Coronary artery (tissue), 2 donors: ENCODE measurements around the gene CORO6.

ENCODE experiments used
- DNase-seq: peaks from one replicate; pipeline ENCODE4 v3.0.0-alpha.2; 2017; ENCODE audit warnings: low spot score
- H3K27ac ChIP-seq, 2 donors: fragments of 200-600 bp; sonication (generic); one replicate each; pipeline ENCODE4 v1.5.1; 2016 to 2019
- H3K4me3 ChIP-seq: fragments of 200-600 bp; sonication (generic); 2 replicates; pipeline ENCODE4 v1.5.1; 2016; ENCODE audit warnings: mild to moderate bottlenecking, moderate library complexity
- TF ChIP-seq, protein P1 (sequence below): fragments of 200-600 bp; sonication (generic); IDR thresholded peaks from one replicate; pipeline ENCODE4 v1.5.1; 2019; ENCODE audit warnings: antibody characterized with exemption

The CORO6 gene

DNA sequence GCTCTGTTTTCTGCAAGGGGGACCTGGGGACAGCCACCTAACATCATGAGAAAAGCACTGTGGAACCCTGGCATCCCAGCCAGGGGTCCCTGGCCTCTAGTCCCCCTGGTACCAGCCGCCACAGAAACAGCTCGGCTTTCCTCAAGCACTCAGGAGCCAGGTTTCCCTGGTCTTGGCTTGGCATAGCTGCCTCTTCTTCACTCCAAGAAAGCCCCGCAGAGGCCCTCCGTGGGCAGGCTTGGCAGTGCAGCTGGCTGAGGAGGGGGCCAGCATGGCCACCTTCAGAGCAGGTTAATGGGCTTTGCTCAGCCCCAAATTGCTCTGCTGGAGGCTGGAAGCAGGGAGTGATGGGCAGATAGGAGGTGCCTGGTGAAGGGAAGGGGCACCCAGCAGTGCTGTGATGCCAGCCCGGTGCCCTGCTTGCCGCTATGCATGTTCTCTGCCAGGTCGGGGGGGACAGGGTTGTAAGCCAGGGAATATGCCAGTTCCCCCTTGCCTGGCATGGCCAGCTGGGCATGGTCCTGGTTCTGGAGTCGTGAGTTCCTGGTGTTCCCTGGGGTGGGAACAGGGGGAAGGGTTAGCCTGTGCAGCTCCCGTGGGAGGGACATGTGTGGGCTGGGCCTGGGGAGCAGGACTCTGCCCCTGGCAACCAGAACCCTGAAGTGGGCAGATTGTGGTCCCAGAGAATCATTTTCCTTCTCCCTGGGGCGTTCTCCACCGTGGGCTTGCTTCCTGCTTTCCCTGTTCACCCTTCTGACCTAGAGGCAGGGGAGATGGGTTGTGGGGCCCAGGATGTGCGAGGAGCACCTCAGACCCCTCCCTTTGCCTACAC lies 26.6 kb downstream of the CORO6 start:
- TF ChIP-seq, protein P1, sequence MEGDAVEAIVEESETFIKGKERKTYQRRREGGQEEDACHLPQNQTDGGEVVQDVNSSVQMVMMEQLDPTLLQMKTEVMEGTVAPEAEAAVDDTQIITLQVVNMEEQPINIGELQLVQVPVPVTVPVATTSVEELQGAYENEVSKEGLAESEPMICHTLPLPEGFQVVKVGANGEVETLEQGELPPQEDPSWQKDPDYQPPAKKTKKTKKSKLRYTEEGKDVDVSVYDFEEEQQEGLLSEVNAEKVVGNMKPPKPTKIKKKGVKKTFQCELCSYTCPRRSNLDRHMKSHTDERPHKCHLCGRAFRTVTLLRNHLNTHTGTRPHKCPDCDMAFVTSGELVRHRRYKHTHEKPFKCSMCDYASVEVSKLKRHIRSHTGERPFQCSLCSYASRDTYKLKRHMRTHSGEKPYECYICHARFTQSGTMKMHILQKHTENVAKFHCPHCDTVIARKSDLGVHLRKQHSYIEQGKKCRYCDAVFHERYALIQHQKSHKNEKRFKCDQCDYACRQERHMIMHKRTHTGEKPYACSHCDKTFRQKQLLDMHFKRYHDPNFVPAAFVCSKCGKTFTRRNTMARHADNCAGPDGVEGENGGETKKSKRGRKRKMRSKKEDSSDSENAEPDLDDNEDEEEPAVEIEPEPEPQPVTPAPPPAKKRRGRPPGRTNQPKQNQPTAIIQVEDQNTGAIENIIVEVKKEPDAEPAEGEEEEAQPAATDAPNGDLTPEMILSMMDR = no peak
- DNase-seq = no peak
- Histone ChIP-seq H3K27ac (peak overlapping the region in 1 of 2 donors; percentile 28), H3K4me3 (no peak overlapping the region)

DNA sequence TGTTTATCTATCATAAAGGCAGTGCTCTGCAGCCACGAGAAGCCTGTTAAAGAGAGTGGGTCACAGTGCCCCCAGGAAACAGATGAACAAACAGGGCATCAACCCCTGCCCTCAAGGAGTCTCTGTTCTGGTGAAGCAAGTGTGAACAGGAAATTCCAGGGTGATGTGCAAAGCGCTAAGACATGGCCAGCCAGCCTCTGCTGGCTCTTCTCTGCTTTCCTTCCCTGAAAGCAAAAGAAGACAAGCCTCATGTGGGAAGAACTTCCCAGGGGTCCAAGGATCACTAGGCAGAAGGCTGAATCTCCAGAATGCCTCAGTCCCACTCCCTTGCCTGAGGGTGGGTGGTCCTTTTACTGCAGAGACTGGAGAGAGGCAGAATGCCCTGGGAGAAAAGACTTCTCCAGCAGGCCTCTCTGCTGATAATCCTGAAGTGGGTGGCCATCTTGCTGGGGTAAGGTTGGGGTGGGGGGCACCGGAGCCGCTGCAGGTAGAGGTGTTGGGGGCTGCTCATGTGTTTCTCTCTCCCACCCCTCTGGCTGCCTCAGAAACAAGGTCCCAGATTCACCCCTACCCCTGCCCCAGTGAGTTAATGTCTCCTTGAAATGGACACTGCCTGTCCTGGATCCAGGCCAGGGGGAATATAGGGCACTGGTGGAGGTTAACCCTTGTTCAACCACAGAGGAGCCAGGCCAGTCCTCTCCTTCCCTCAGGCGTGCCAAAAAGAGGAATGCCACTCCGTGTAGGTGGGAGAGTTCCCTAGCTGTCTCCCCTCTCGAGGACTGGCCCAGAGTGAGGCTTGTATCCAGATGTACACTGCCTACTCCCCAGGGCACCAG lies 27.4 kb downstream of the CORO6 start:
- Histone ChIP-seq H3K27ac (peak overlapping the region in 1 of 2 donors; percentile 10), H3K4me3 (no peak overlapping the region)
- TF ChIP-seq, protein P1 = no peak
- no peak for DNase-seq

DNA sequence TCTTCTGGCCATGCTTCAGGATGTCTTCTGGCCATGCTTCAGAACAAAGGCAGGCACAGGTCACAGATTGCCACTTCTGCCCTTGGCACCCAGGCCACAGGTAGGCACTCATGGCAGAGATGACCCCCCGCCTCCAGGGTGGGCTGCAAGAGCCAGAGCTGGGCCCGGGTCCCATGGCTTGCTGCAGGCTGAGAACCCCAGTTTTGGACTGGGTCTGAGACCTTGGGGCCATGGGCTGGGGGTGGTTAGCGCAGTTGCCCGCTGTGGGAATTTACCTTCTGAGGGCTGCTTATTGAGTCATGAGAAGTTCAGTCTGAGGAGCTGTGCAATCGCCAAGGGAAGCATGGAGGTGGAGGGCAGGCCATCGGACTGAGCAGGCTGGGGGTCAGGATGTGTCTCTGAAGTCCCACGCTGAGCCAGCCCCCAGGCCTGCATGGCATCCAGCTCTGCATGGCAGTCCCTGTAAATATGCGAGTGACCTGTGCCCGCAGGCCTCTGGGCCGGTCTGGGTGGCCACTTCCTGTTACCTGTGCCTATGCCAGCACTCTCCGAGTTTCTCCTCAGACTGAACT lies 28.1 kb downstream of the CORO6 start:
- TF ChIP-seq, protein P1 = no peak
- Histone ChIP-seq H3K4me3 (no peak overlapping the region), H3K27ac (no peak overlapping the region)
- no peak for DNase-seq

DNA sequence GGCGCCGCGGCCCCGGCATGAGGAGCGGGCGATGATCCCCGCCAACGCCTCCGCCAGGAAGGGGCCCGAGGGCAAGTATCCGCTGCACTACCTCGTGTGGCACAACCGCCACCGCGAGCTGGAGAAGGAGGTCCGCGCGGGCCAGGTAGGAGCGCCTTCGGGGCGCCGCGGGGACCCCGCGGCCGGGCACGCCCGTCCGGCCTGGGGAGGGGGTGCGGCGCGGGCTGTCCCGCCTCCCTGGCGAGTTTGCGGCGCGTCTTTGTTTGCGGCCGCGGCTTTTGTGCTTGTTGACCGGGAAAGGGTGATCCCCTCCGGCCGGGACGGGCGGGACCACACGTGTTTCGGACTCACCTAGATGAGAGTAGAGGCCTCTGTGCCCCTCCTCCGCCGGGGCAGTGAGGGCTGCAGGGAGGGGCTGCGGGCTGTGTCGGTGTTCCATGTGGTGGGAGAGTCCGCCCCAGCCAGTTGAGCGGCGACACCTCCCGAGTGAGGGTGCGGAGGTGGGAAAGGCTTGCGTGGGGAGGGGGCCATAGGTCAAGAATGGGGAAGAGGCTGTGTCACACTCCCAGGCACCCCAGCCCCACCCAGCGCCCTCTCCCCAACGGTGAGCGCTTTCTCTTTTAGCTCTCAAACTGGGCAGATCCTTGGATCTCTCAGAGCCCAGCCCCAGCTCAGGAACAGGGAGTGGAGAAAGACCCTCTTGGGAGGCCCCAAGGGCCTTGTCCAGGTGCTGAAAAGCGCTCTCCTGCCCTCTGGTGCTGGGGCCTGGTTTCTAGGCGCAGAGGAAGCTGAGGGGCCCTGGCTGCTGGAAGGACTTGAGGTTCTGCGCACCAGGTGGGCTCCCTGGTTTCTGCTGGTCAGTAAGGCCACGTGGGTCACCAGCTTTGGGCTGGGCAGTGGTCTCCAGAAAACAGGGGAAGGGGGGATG lies 28.9 kb downstream of the CORO6 start:
- TF ChIP-seq, protein P1 = no peak
- no peak for DNase-seq
- peak overlapping the region; percentile 99 for H3K4me3 ChIP-seq
- H3K27ac ChIP-seq = peak overlapping the region in 1 of 2 donors; percentile 96

DNA sequence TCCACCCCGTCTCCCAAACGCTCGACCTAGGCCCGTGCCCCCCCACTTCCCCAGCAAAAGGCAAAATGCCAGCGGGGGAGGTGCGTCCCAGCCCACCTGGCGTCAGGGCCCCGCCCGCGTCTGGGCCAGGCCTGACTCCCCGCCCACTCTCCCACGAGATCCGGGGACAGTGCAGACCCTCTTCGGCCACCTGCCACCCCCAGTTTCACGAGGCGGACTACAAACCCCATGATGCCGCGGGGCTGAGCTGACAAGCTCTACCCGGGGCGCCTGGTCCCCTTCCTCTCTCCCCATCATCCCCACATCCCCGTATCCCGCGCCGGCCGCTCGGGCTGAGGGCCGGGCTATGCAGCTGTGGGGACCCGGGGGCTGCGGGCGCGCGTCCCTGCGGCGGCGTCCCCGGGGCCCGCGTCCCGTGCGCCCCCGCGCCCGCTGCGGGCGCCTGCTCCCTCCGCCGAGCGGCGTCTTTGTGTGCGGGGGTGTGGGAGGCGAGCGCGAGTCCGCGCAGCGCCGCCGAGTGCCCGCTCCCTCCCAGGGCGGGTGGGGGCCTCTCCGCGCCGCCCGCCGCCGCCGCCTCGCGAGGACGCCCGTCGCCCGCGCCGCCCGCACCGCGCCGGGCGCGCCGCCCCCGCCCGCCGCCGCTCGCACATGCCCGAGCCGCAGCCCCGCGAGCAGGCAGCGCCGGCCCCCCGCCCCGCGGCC lies 29.7 kb downstream of the CORO6 start, which contains the start of gene ANKRD13B:
Gene ANKRD13B, plus strand, starts transcription at position 283 of the 702 bp plus-strand sequence. CDS start 490 bp downstream, outside the sequence.
- Histone ChIP-seq H3K27ac (peak within 1 kb of the TSS; percentile 71 to 96), H3K4me3 (peak within 1 kb of the TSS; percentile 99)
- DNase-seq = no peak
- TF ChIP-seq, protein P1 = no peak
